Measurements from ENCODE around the gene RIBC2.

DNA sequence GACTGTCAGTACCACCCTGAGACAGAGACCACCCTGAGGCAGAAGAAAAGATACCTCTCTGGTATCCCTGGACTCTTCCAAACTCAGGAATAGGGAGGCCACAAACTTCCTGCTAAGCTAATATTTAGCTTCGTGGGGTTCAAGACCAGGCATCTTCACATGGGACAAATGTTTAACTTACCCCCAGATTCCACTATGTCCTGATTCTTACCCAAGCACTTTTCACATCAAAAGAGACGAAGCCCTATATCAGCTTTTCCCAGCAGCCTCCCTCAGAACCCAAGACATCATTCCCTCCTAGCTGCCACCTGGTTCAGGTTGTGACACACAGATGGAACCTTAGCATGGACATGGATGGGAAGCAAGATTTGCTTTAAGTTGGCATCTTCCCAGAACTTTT, 32.1 kb upstream of the RIBC2 start:
- TF ChIP-seq POLR2A (IDR thresholded peaks at IDR 0.05) (no peak), POLR2AphosphoS5 (IDR thresholded peaks at IDR 0.05) (no peak)
- TF ChIP-seq, protein P1, sequence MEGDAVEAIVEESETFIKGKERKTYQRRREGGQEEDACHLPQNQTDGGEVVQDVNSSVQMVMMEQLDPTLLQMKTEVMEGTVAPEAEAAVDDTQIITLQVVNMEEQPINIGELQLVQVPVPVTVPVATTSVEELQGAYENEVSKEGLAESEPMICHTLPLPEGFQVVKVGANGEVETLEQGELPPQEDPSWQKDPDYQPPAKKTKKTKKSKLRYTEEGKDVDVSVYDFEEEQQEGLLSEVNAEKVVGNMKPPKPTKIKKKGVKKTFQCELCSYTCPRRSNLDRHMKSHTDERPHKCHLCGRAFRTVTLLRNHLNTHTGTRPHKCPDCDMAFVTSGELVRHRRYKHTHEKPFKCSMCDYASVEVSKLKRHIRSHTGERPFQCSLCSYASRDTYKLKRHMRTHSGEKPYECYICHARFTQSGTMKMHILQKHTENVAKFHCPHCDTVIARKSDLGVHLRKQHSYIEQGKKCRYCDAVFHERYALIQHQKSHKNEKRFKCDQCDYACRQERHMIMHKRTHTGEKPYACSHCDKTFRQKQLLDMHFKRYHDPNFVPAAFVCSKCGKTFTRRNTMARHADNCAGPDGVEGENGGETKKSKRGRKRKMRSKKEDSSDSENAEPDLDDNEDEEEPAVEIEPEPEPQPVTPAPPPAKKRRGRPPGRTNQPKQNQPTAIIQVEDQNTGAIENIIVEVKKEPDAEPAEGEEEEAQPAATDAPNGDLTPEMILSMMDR (IDR thresholded peaks at IDR 0.05) = no peak
